Ascending aorta (tissue), 2 donors: ENCODE measurements around the gene CRYBG1. TPM values are rescaled to one million over a fixed set of nuclear protein-coding genes. Genes with fewer than 3 reads are reported as not detected.

Source experiments
- DNase-seq, 2 donors: peaks; one replicate each; pipeline ENCODE4 v3.0.0-alpha.2; 2019; ENCODE audit warnings: low spot score in 2 of 2
- H3K27ac ChIP-seq, 2 donors: fragments of 200-600 bp; sonication (generic); one replicate each; pipeline ENCODE4 v1.5.1; 2016 to 2017; ENCODE audit warnings: mild to moderate bottlenecking in 1 of 2
- H3K27me3 ChIP-seq: fragments of 200-600 bp; sonication (generic); one replicate; pipeline ENCODE4 v1.5.1; 2017
- H3K36me3 ChIP-seq, 2 donors: fragments of 200-600 bp; sonication (generic); one replicate each; pipeline ENCODE4 v1.5.1; 2016
- H3K4me1 ChIP-seq, 2 donors: fragments of 200-600 bp; sonication (generic); one replicate each; pipeline ENCODE4 v1.5.1; 2016 to 2017; ENCODE audit warnings: mild to moderate bottlenecking in 1 of 2
- H3K4me3 ChIP-seq, 2 donors: fragments of 200-600 bp; sonication (generic); one replicate each; pipeline ENCODE4 v1.5.1; 2016 to 2017; ENCODE audit warnings: mild to moderate bottlenecking in 1 of 2
- H3K9me3 ChIP-seq, 2 donors: fragments of 200-600 bp; sonication (generic); one replicate each; pipeline ENCODE4 v1.5.1; 2016
- CTCF ChIP-seq, 3 experiments: fragments of 200-600 bp in 2 of 3; fragments of 450-650 bp in 1 of 3; sonication (generic) in 2 of 3; IDR thresholded peaks; one replicate each; pipeline ENCODE4 v1.5.1; 2016 to 2019; ENCODE audit warnings: antibody characterized with exemption in 3 of 3, mild to moderate bottlenecking in 1 of 3, moderate library complexity in 1 of 3
- intact Hi-C: fragments of 100-400 bp; cut with DNase I; formaldehyde crosslinking; loops from one replicate; pipeline ENCODE4 v1.15.1; 2023
- total RNA-seq: library from RNA; depleted of rRNA; stranded (reverse); fragments of >200 nt; gene quantifications from one replicate; pipeline ENCODE4 v1.1.0, GENCODE V29; 2016

Gene CRYBG1
- total RNA-seq, 1 donor from 2014 or later, result 6.5 TPM

GRCh38 chr6:106490436-106490835 lies 129.9 kb downstream of the CRYBG1 start:
- Histone ChIP-seq H3K4me1 (no peaks in the 10 kb centered on the region), H3K4me3 (no peak overlapping the region), H3K9me3 (no peaks in the 10 kb centered on the region), H3K27me3 (no peaks in the 10 kb centered on the region), H3K36me3 (no peaks in the 10 kb centered on the region), H3K27ac (no peak overlapping the region)
- TF ChIP-seq CTCF (IDR thresholded peaks at IDR 0.05), result no peak
- no peak for DNase-seq
- intact Hi-C loops, result no loop called here

- TF ChIP-seq CTCF (IDR thresholded peaks at IDR 0.05), result no peak
- Histone ChIP-seq H3K27ac (no peak overlapping the region), H3K36me3 (no peaks in the 10 kb centered on the region), H3K4me1 (no peaks in the 10 kb centered on the region), H3K27me3 (no peaks in the 10 kb centered on the region), H3K4me3 (no peak overlapping the region), H3K9me3 (no peaks in the 10 kb centered on the region)
- no peak for DNase-seq
- intact Hi-C loops, result no loop called here
Observed at GRCh38 chr6:106490974-106491373, 130.5 kb downstream of the CRYBG1 start.

GRCh38 chr6:106495014-106495413 lies 134.5 kb downstream of the CRYBG1 start:
- no peaks in the 10 kb centered on the region for H3K36me3 ChIP-seq
- H3K4me3 ChIP-seq, result no peak overlapping the region
- no peaks in the 10 kb centered on the region for H3K9me3 ChIP-seq
- intact Hi-C loops, result no loop called here
- no peak for TF ChIP-seq CTCF (IDR thresholded peaks at IDR 0.05)
- DNase-seq, result no peak
- no peak overlapping the region for H3K27ac ChIP-seq
- no peaks in the 10 kb centered on the region for H3K27me3 ChIP-seq
- H3K4me1 ChIP-seq, result no peaks in the 10 kb centered on the region

- intact Hi-C loops, result no loop called here
- no peak for DNase-seq
- Histone ChIP-seq H3K4me1 (no peaks in the 10 kb centered on the region), H3K4me3 (no peak overlapping the region), H3K27ac (no peak overlapping the region), H3K27me3 (no peaks in the 10 kb centered on the region), H3K9me3 (no peaks in the 10 kb centered on the region), H3K36me3 (no peaks in the 10 kb centered on the region)
- no peak for TF ChIP-seq CTCF (IDR thresholded peaks at IDR 0.05)
Observed at GRCh38 chr6:106496823-106497222, 136.3 kb downstream of the CRYBG1 start.

GRCh38 chr6:106501960-106502371 lies 141.4 kb downstream of the CRYBG1 start:
- Histone ChIP-seq H3K27me3 (no peaks in the 10 kb centered on the region), H3K4me1 (no peaks in the 10 kb centered on the region), H3K9me3 (no peaks in the 10 kb centered on the region), H3K27ac (no peak overlapping the region), H3K36me3 (no peaks in the 10 kb centered on the region), H3K4me3 (no peak overlapping the region)
- no peak for DNase-seq
- no peak for TF ChIP-seq CTCF (IDR thresholded peaks at IDR 0.05)
- intact Hi-C loops, result no loop called here

GRCh38 chr6:106502559-106502958 lies 142.0 kb downstream of the CRYBG1 start:
- DNase-seq, result no peak
- no peak overlapping the region for H3K27ac ChIP-seq
- H3K27me3 ChIP-seq, result no peaks in the 10 kb centered on the region
- H3K9me3 ChIP-seq, result no peaks in the 10 kb centered on the region
- no peak for TF ChIP-seq CTCF (IDR thresholded peaks at IDR 0.05)
- intact Hi-C loops, result no loop called here
- no peaks in the 10 kb centered on the region for H3K36me3 ChIP-seq
- no peaks in the 10 kb centered on the region for H3K4me1 ChIP-seq
- H3K4me3 ChIP-seq, result no peak overlapping the region
